SK-N-SH treated with all-trans-retinoic acid at 6 μM for 48 hours (cell line): ENCODE measurements around the gene EHHADH.

Source experiments
- ATAC-seq: fragments of 200-7000 bp; cut with Tn5 transposase; 3 replicates; pipeline ENCODE4 v1.9.1; 2020; ENCODE audit warnings: mild to moderate bottlenecking, moderate library complexity
- ARNTL ChIP-seq: fragments of 450-650 bp; formaldehyde crosslinking; IDR thresholded peaks from 2 replicates; pipeline ENCODE4 v1.5.0; 2020; ENCODE audit warnings: low read depth, mild to moderate bottlenecking, moderate library complexity, borderline replicate concordance
- BACH2 ChIP-seq: fragments of 250-450 bp; sonication (Bioruptor Pico); IDR thresholded peaks from 2 replicates; pipeline ENCODE4 v1.9.0; 2021; ENCODE audit warnings: mild to moderate bottlenecking, borderline replicate concordance
- CREB5 ChIP-seq: fragments of 250-450 bp; sonication (Bioruptor Pico); IDR thresholded peaks from 2 replicates; pipeline ENCODE4 v1.5.1; 2020; ENCODE audit warnings: low read depth, mild to moderate bottlenecking, moderate library complexity
- CSDC2 ChIP-seq: fragments of 250-450 bp; sonication (Bioruptor Pico); IDR thresholded peaks from 2 replicates; pipeline ENCODE4 v1.5.0; 2020; ENCODE audit warnings: mild to moderate bottlenecking, moderate library complexity
- CSRNP3 ChIP-seq: fragments of 250-450 bp; sonication (Bioruptor Pico); IDR thresholded peaks from 2 replicates; pipeline ENCODE4 v1.5.1; 2021; ENCODE audit warnings: mild to moderate bottlenecking, moderate library complexity
- GLIS3 ChIP-seq: fragments of 250-450 bp; sonication (Bioruptor Pico); IDR thresholded peaks from 2 replicates; pipeline ENCODE4 v1.5.0; 2020; ENCODE audit warnings: mild to moderate bottlenecking, moderate library complexity
- ISL1 ChIP-seq: fragments of 250-450 bp; sonication (Bioruptor Pico); IDR thresholded peaks from 2 replicates; pipeline ENCODE4 v2.1.2; 2022; ENCODE audit warnings: mild to moderate bottlenecking, moderate library complexity
- OSR1 ChIP-seq: fragments of 250-450 bp; sonication (Bioruptor Pico); IDR thresholded peaks from 2 replicates; pipeline ENCODE4 v1.8.0; 2022; ENCODE audit warnings: moderate library complexity, mild to moderate bottlenecking, inconsistent platforms
- PATZ1 ChIP-seq: fragments of 250-450 bp; sonication (Bioruptor Pico); IDR thresholded peaks from 2 replicates; pipeline ENCODE4 v1.8.0; 2020; ENCODE audit warnings: mild to moderate bottlenecking, moderate library complexity, borderline replicate concordance
- POU6F1 ChIP-seq: fragments of 250-450 bp; sonication (Bioruptor Pico); IDR thresholded peaks from 2 replicates; pipeline ENCODE4 v1.8.0; 2021; ENCODE audit warnings: low read depth, mild to moderate bottlenecking, moderate library complexity, borderline replicate concordance
- PPARA ChIP-seq: fragments of 250-450 bp; sonication (Bioruptor Pico); IDR thresholded peaks from 2 replicates; pipeline ENCODE4 v1.5.0; 2020; ENCODE audit warnings: mild to moderate bottlenecking, borderline replicate concordance
- RARB ChIP-seq: fragments of 250-450 bp; sonication (Bioruptor Pico); IDR thresholded peaks from 2 replicates; pipeline ENCODE4 v1.8.0; 2021; ENCODE audit warnings: mild to moderate bottlenecking, moderate library complexity
- SNAI2 ChIP-seq: fragments of 250-450 bp; sonication (Bioruptor Pico); IDR thresholded peaks from 2 replicates; pipeline ENCODE4 v1.5.0; 2020; ENCODE audit warnings: mild to moderate bottlenecking, moderate library complexity
- TOX ChIP-seq: fragments of 250-450 bp; sonication (Bioruptor Pico); IDR thresholded peaks from 2 replicates; pipeline ENCODE4 v1.8.0; 2021; ENCODE audit warnings: mild to moderate bottlenecking, moderate library complexity, borderline replicate concordance
- TSHZ2 ChIP-seq: fragments of 250-450 bp; sonication (Bioruptor Pico); IDR thresholded peaks from 2 replicates; pipeline ENCODE4 v1.5.0; 2020; ENCODE audit warnings: mild to moderate bottlenecking, moderate library complexity
- ZC3H10 ChIP-seq: fragments of 250-450 bp; sonication (Bioruptor Pico); IDR thresholded peaks from 2 replicates; pipeline ENCODE4 v1.5.1; 2021; ENCODE audit warnings: mild to moderate bottlenecking, moderate library complexity
- ZFP3 ChIP-seq: fragments of 250-450 bp; sonication (Bioruptor Pico); IDR thresholded peaks from 2 replicates; pipeline ENCODE4 v1.5.0; 2020; ENCODE audit warnings: mild to moderate bottlenecking, moderate library complexity
- ZFP30 ChIP-seq: fragments of 450-650 bp; formaldehyde crosslinking; IDR thresholded peaks from 2 replicates; pipeline ENCODE4 v1.5.0; 2022; ENCODE audit warnings: mild to moderate bottlenecking, moderate library complexity
- ZNF70 ChIP-seq: fragments of 450-650 bp; formaldehyde crosslinking; IDR thresholded peaks from 2 replicates; pipeline ENCODE4 v1.5.0; 2020; ENCODE audit warnings: mild to moderate bottlenecking, moderate library complexity
- ZNF8 ChIP-seq: fragments of 450-650 bp; formaldehyde crosslinking; IDR thresholded peaks from 2 replicates; pipeline ENCODE4 v1.5.0; 2020; ENCODE audit warnings: mild to moderate bottlenecking, moderate library complexity

EHHADH gene

GRCh38 chr3:185215873-185216606 is 37.8 kb downstream of the EHHADH start (continued):
- no peak for TF ChIP-seq CSRNP3 (CRISPR knock-in tag)
- no peak for TF ChIP-seq ZFP30 (CRISPR knock-in tag)
- TF ChIP-seq CREB5 (CRISPR knock-in tag), result no peak
- no peak for TF ChIP-seq POU6F1 (CRISPR knock-in tag)

GRCh38 chr3:185212559-185212958 is 41.3 kb downstream of the EHHADH start:
- ATAC-seq, result no peak

More at GRCh38 chr3:185212559-185212958, 41.3 kb downstream of the EHHADH start:
- TF ChIP-seq ARNTL (CRISPR knock-in tag) (no peak), POU6F1 (CRISPR knock-in tag) (no peak), ZNF8 (no peak), SNAI2 (CRISPR knock-in tag) (no peak), CSDC2 (no peak), ZC3H10 (CRISPR knock-in tag) (no peak), GLIS3 (CRISPR knock-in tag) (no peak), CREB5 (CRISPR knock-in tag) (no peak), ZFP30 (CRISPR knock-in tag) (no peak), ZFP3 (CRISPR knock-in tag) (no peak), RARB (CRISPR knock-in tag) (no peak), BACH2 (CRISPR knock-in tag) (no peak), ISL1 (no peak), OSR1 (no peak), PATZ1 (CRISPR knock-in tag) (no peak), PPARA (CRISPR knock-in tag) (no peak), TSHZ2 (CRISPR knock-in tag) (no peak), CSRNP3 (CRISPR knock-in tag) (no peak), ZNF70 (CRISPR knock-in tag) (no peak), TOX (CRISPR knock-in tag) (no peak)
